ENCODE results near the gene POMP.

POMP gene

GRCh38 chr13:28704282-28704681, 45.4 kb downstream of the POMP start:
- no peak for DNase-seq

GRCh38 chr13:28704919-28705318, 46.0 kb downstream of the POMP start:
- DNase-seq = no peak

- DNase-seq = no peak
These were observed 46.6 kb downstream of the POMP start for GRCh38 chr13:28705461-28706083.

- no peak for DNase-seq
These were observed 48.9 kb downstream of the POMP start for GRCh38 chr13:28707629-28708427.

- DNase-seq = no peak
These were observed 51.2 kb downstream of the POMP start for GRCh38 chr13:28710161-28710560.

- no peak for DNase-seq
These were observed 55.7 kb downstream of the POMP start for GRCh38 chr13:28714651-28715050.

GRCh38 chr13:28716511-28716910, 57.6 kb downstream of the POMP start:
- no peak for DNase-seq

GRCh38 chr13:28717170-28717569, 58.2 kb downstream of the POMP start:
- DNase-seq = no peak

- no peak for DNase-seq
These were observed 59.2 kb downstream of the POMP start for GRCh38 chr13:28718196-28718542.

GRCh38 chr13:28718543-28719226, 59.8 kb downstream of the POMP start, which contains the start of gene SLC46A3:
SLC46A3 (minus strand) TSS chr13:28718970; CDS start chr13:28717998, 972 bp downstream.
- peak; percentile 96 for DNase-seq

- DNase-seq = no peak
These were observed 60.5 kb downstream of the POMP start for GRCh38 chr13:28719227-28720055.

- no peak for DNase-seq
These were observed 64.9 kb downstream of the POMP start for GRCh38 chr13:28723806-28724205.

GRCh38 chr13:28725046-28725610, 66.2 kb downstream of the POMP start:
- DNase-seq = no peak

Measured in CD4-positive, alpha-beta T cell treated with Interferon gamma for 1 hour (primary cell).